Breast epithelium (tissue), 3 donors: Measurements from ENCODE around the gene NMUR1.

Experiments
- POLR2A ChIP-seq: fragments of 450-650 bp; IDR thresholded peaks from one replicate; pipeline ENCODE4 v1.6.1; 2016; ENCODE audit warnings: antibody characterized with exemption, mild to moderate bottlenecking, moderate library complexity
- POLR2AphosphoS5 ChIP-seq, 3 donors: sonication (generic); formaldehyde crosslinking; IDR thresholded peaks; one replicate each; pipeline ENCODE4 v1.6.1; 2017; ENCODE audit warnings: antibody characterized with exemption in 3 of 3
- TF ChIP-seq, protein P1 (sequence below), 3 donors: fragments of 450-650 bp; IDR thresholded peaks; one replicate each; pipeline ENCODE4 v1.5.1; 2016 to 2017; ENCODE audit warnings: antibody characterized with exemption in 3 of 3, mild to moderate bottlenecking in 3 of 3, moderate library complexity in 3 of 3

DNA sequence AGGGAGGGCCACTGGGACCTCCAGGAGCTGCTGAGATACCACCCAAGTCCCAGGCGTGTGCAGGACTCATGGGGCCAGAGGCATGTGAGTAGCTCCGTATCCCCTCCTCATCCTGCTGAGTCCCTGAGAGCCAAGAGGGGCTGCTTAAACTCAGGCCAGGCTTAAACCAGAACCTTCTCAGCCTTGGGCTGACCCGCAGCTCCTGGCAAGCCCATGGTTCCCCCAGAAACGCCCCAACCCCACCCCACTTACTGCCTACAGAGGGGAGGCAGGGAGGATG lies 2.5 kb upstream of the NMUR1 start:
- no peak for TF ChIP-seq POLR2A
- TF ChIP-seq, protein P1, sequence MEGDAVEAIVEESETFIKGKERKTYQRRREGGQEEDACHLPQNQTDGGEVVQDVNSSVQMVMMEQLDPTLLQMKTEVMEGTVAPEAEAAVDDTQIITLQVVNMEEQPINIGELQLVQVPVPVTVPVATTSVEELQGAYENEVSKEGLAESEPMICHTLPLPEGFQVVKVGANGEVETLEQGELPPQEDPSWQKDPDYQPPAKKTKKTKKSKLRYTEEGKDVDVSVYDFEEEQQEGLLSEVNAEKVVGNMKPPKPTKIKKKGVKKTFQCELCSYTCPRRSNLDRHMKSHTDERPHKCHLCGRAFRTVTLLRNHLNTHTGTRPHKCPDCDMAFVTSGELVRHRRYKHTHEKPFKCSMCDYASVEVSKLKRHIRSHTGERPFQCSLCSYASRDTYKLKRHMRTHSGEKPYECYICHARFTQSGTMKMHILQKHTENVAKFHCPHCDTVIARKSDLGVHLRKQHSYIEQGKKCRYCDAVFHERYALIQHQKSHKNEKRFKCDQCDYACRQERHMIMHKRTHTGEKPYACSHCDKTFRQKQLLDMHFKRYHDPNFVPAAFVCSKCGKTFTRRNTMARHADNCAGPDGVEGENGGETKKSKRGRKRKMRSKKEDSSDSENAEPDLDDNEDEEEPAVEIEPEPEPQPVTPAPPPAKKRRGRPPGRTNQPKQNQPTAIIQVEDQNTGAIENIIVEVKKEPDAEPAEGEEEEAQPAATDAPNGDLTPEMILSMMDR (IDR thresholded peaks at IDR 0.05) = no peak
- no peak for TF ChIP-seq POLR2AphosphoS5 (IDR thresholded peaks at IDR 0.05)
